Heart left ventricle (tissue), 16 donors: ENCODE data around the gene SLC35B3. TPM values are rescaled to one million over a fixed set of nuclear protein-coding genes. Genes with fewer than 3 reads are reported as not detected.
"Not testable (repeated sequence)": the region's sequence is repeated elsewhere in the genome, so short reads cannot be mapped to it uniquely, and the experiment has no call there.

ENCODE experiments used
- ATAC-seq, 4 donors: fragments of 200-7000 bp; cut with Tn5 transposase; one replicate each; pipeline ENCODE4 v1.9.1; 2020 to 2022; ENCODE audit warnings: moderate library complexity in 4 of 4, mild to moderate bottlenecking in 3 of 4, moderate number of reproducible peaks in 1 of 4
- DNase-seq, 5 donors: peaks; one replicate each; pipeline ENCODE4 v3.0.0-alpha.2; 2020
- H3K27ac ChIP-seq, 12 donors: fragments of 200-600 bp; sonication (generic) in 4 of 12; one replicate each; pipeline versions ENCODE4 v1.5.0 to v1.8.0; 2016 to 2022; ENCODE audit warnings: mild to moderate bottlenecking in 2 of 12
- H3K27me3 ChIP-seq, 9 donors: fragments of 200-600 bp; sonication (generic) in 2 of 9; one replicate each; pipeline versions ENCODE4 v1.5.1 to v1.8.0; 2016 to 2022; ENCODE audit warnings: mild to moderate bottlenecking in 3 of 9
- H3K36me3 ChIP-seq, 9 donors: fragments of 200-600 bp; sonication (generic) in 2 of 9; one replicate each; pipeline versions ENCODE4 v1.5.0 to v1.8.0; 2018 to 2022; ENCODE audit warnings: mild to moderate bottlenecking in 2 of 9
- H3K4me1 ChIP-seq, 12 donors: fragments of 200-600 bp; sonication (generic) in 4 of 12; one replicate each; pipeline versions ENCODE4 v1.5.0 to v1.8.0; 2016 to 2022; ENCODE audit warnings: mild to moderate bottlenecking in 3 of 12
- H3K4me3 ChIP-seq, 12 donors: fragments of 200-600 bp; sonication (generic) in 4 of 12; one replicate each; pipeline versions ENCODE4 v1.5.0 to v1.8.0; 2017 to 2022; ENCODE audit warnings: mild to moderate bottlenecking in 9 of 12, moderate library complexity in 4 of 12
- H3K9me3 ChIP-seq, 12 donors: fragments of 200-600 bp; sonication (generic) in 4 of 12; one replicate each; pipeline versions ENCODE4 v1.5.0 to v1.8.0; 2016 to 2022; ENCODE audit warnings: mild to moderate bottlenecking in 1 of 12
- CTCF ChIP-seq, 12 donors: fragments of 200-600 bp; sonication (generic) in 4 of 12; IDR thresholded peaks; one replicate each; pipeline versions ENCODE4 v1.5.0 to v1.8.0; 2018 to 2022; ENCODE audit warnings: antibody characterized with exemption in 12 of 12, mild to moderate bottlenecking in 5 of 12
- POLR2A ChIP-seq, 2 donors: fragments of 450-650 bp; IDR thresholded peaks; one replicate each; pipeline ENCODE4 v1.6.1; 2017; ENCODE audit warnings: antibody characterized with exemption in 2 of 2, mild to moderate bottlenecking in 2 of 2, moderate library complexity in 2 of 2
- WGBS, 4 donors: extraction: QIAGEN DNeasy Blood & Tissue Kit in 2 of 4; methylation state at CpG; one replicate each; pipeline versions ENCODE4 v1.1.5 to v1.1.7; 2013 to 2018; 5-methylcytosine and 5-hydroxymethylcytosine counted together
- intact Hi-C, 10 donors: fragments of 100-400 bp; cut with DNase I; formaldehyde crosslinking; loops; one replicate each; pipeline versions ENCODE4 v1.11.1 to v1.14.2; 2022
- polyA plus RNA-seq, 2 donors: library from polyadenylated mRNA; stranded (reverse); fragments of 200-250 nt; gene quantifications; one replicate each; pipeline ENCODE4 v1.2.3, GENCODE V29; 2013
- total RNA-seq, 9 donors: library from RNA; depleted of rRNA in 2 of 9; stranded (reverse); fragments of >200 nt in 2 of 9; fragmentation: NEBNext Ultra II Directional in 3 of 9; extraction: Animal tissue kit (Norgen Biotek cat#: 25700) in 3 of 9; gene quantifications; one replicate each; pipeline versions ENCODE4 v1.1.0 to v1.2.4, GENCODE V29; 2016 to 2023
- donor health status: ischemic (EF 13 %, LVEDD 7.1; RV severe dilation, severe dysfunction).
- donor health status: healthy with polysubstance abuse.
- donor health status: DM: no; HTN: yes; CAD: no.
- donor health status: DM: no; HTN: no; CAD: no.
- donor health status: ischemic (EF 25% LVEDD 6.9; RV normal size, moderate dysfunction).
- donor health status: ischemic (EF 25% LVEDD 5.7; RV mildly dilated, moderate dysfunction).
- donor health status: healthy.
- donor health status: DM: yes; HTN: yes; CAD: no.
- donor health status: ischemic (EF 35%, LVEDD 5.7; RV mildly dilated, moderate dysfunction).
- donor health status: nonischemic (EF 11% LVEDD 7.7; RV severe dilation, severe dysfunction).
- donor health status: DM: yes; HTN: yes; CAD: no.
- donor health status: PGD.
- donor health status: ischemic (EF 29% LVEDD 5.4; RV normal size, mild dysfunction).
- donor health status: nonischemic (EF 23%, LVEDD 6.1; RV moderate dilation, normal function).

The SLC35B3 gene
- total and polyA plus RNA-seq, 11 donors = 3.7 to 9.8 (median 7.3) TPM

GRCh38 chr6:8415280-8415679 lies 20.1 kb downstream of the SLC35B3 start:
- intact Hi-C loops = no loop called here
- H3K4me1 ChIP-seq = no peaks in the 10 kb centered on the region
- ATAC-seq = no peak
- no peak overlapping the region for H3K4me3 ChIP-seq
- H3K27ac ChIP-seq = no peak overlapping the region
- H3K36me3 ChIP-seq = peaks cover 0 to 100% (median 94%) of the 10 kb centered on the region in 9 donors
- DNase-seq = no peak
- TF ChIP-seq CTCF (IDR thresholded peaks at IDR 0.05) (no peak), POLR2A (IDR thresholded peaks at IDR 0.05) (no peak)
- no peaks in the 10 kb centered on the region for H3K9me3 ChIP-seq
- 88 to 95% (median 91%) methylated on average over 3 of the region's 3 CpGs for WGBS, 4 donors
- no peaks in the 10 kb centered on the region for H3K27me3 ChIP-seq

GRCh38 chr6:8414844-8415243 lies 20.5 kb downstream of the SLC35B3 start:
- intact Hi-C loops = no loop called here
- no peak for DNase-seq
- TF ChIP-seq POLR2A (IDR thresholded peaks at IDR 0.05) = no peak
- no peak for TF ChIP-seq CTCF (IDR thresholded peaks at IDR 0.05)
- WGBS, 4 donors = 89 to 94% (median 91%) methylated on average over 3 of the region's 3 CpGs
- no peaks in the 10 kb centered on the region for H3K9me3 ChIP-seq
- H3K27ac ChIP-seq = no peak overlapping the region
- H3K27me3 ChIP-seq = no peaks in the 10 kb centered on the region
- ATAC-seq = no peak
- H3K4me1 ChIP-seq = no peaks in the 10 kb centered on the region
- H3K36me3 ChIP-seq = peaks cover 0 to 100% (median 95%) of the 10 kb centered on the region in 9 donors
- H3K4me3 ChIP-seq = no peak overlapping the region

- H3K27ac ChIP-seq, intact Hi-C loops, H3K4me3 ChIP-seq, ATAC-seq, H3K27me3 ChIP-seq, H3K4me1 ChIP-seq, DNase-seq, H3K9me3 ChIP-seq: not testable (repeated sequence)
- WGBS, 4 donors = 84 to 98% (median 88%) methylated on average over 3 to 4 of the region's 4 CpGs
- peaks cover 0 to 22% (median 15%) of the 10 kb centered on the region in 9 donors for H3K36me3 ChIP-seq
Measured at GRCh38 chr6:8405946-8406345, 29.4 kb downstream of the SLC35B3 start.

GRCh38 chr6:8402546-8402945 lies 32.8 kb downstream of the SLC35B3 start:
- Histone ChIP-seq H3K27me3 (no peaks in the 10 kb centered on the region), H3K36me3 (no peaks in the 10 kb centered on the region), H3K9me3 (no peaks in the 10 kb centered on the region), H3K4me3 (no peak overlapping the region), H3K27ac (no peak overlapping the region), H3K4me1 (no peaks in the 10 kb centered on the region)
- intact Hi-C loops = no loop called here
- ATAC-seq (no peak), DNase-seq (no peak)
- no peak for TF ChIP-seq CTCF (IDR thresholded peaks at IDR 0.05)
- TF ChIP-seq POLR2A (IDR thresholded peaks at IDR 0.05) = no peak
- 93 to 100% (median 98%) methylated on average over 1 of the region's 1 CpG for WGBS, 4 donors

- H3K9me3 ChIP-seq = no peaks in the 10 kb centered on the region
- H3K27ac ChIP-seq = no peak overlapping the region
- no peak overlapping the region for H3K4me3 ChIP-seq
- H3K27me3 ChIP-seq = no peaks in the 10 kb centered on the region
- 90 to 94% (median 93%) methylated on average over 1 of the region's 1 CpG for WGBS, 4 donors
- no peaks in the 10 kb centered on the region for H3K36me3 ChIP-seq
- intact Hi-C loops = no loop called here
- ATAC-seq = no peak
- TF ChIP-seq POLR2A (IDR thresholded peaks at IDR 0.05) (no peak), CTCF (IDR thresholded peaks at IDR 0.05) (no peak)
- DNase-seq = no peak
- no peaks in the 10 kb centered on the region for H3K4me1 ChIP-seq
Measured at GRCh38 chr6:8400663-8401062, 34.7 kb downstream of the SLC35B3 start.
